Measurements from ENCODE around the gene CITED4.
A peak's percentile ranks its signal among the peaks of the same experiment; 100 is the strongest.

- peak in 1 of 12 donors; percentile 12 for TF ChIP-seq CTCF (IDR thresholded peaks at IDR 0.05)
- TF ChIP-seq POLR2A (IDR thresholded peaks at IDR 0.05): no peak
These were observed 749 bp downstream of the CITED4 start for GRCh38 chr1:40861224-40862003.
